ENCODE measurements around the gene CHMP6. TPM values are rescaled to one million over a fixed set of nuclear protein-coding genes. Genes with fewer than 3 reads are reported as not detected.
"Not testable (repeated sequence)": the region's sequence is repeated elsewhere in the genome, so short reads cannot be mapped to it uniquely, and the experiment has no call there.

Gene CHMP6
- total and polyA plus RNA-seq, 4 experiments from 2014 or later, result 36.7 to 48.7 (median 41.9) TPM

DNA sequence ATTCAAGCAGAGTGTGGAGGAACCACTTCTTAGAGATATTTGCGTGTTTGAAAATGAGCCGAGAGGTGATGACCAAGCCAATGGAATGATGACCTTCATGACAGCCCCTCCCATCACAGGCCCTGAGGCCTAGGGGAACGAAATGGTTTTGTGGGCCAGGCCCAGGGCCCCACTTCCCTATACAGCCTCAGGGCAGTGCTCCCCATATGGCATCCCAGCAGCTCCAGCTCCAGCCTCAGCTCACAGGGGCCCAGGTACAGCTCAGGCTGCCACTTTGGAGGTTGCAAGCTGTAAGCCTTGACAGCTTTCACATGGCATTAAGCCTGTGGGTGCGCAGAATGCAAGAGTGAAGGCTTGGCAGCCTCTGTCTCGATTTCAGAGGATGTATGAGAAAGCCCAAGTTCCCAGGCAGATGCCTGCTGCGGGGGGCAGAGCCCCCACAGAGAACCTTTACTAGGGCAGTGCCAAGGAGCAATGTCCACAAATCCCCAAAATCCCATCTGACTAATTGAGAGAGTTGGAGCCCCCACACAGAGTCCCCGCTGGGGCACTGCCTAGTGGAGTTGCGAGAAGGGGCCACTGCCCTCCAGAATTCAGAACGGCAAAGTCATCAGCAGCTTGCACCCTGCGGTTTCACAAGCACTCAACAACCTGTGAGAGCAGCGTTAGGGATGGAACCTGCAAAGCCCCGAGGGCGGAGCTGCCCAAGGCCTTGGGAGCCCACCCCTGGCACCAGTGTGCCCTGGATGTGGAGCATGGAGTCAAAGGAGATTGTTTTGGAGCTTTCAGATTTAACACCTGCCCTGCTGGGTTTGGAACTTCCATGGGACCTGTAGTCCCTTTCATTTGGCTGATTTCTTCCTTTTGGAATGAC lies 21.2 kb downstream of the CHMP6 start:
- ChIA-PET POLR2A (ENCODE audit: partially characterized antibody) (no interaction called here), CTCF (ENCODE audit: partially characterized antibody) (interaction anchor here (1.7 kb wide), 1 partner anchor 11 kb away, joined by 3 read pairs; no protein-coding TSS in a partner anchor)
- no peak for DNase-seq
- Histone ChIP-seq H3K27me3 (ENCODE audit: insufficient read depth, low read length) (no peaks in the 10 kb centered on the region), H3K27ac (ENCODE audit: low read depth, low read length) (no peak overlapping the region), H3K36me3 (ENCODE audit: insufficient read depth, low read length) (no peaks in the 10 kb centered on the region), H3K9me3 (ENCODE audit: control insufficient read depth in 1 of 2, low read length in 2 of 2) (no peaks in the 10 kb centered on the region), H3K4me3 (ENCODE audit: low read length in 2 of 2) (no peak overlapping the region), H3K4me1 (ENCODE audit: insufficient read depth, low read length) (peaks cover 10% of the 10 kb centered on the region)
- H3K9me3 Mint-ChIP-seq, result peaks cover 0 to 27% (median 13%) of the 10 kb centered on the region in 8 donors
- peak overlapping the region in 1 of 7 donors; percentile 20 for H3K27ac Mint-ChIP-seq
- intact Hi-C loops (cut with micrococcal nuclease), result no loop called here
- peaks cover 5 to 22% (median 9%) of the 10 kb centered on the region in 4 donors for H3K4me1 Mint-ChIP-seq
- H3K36me3 Mint-ChIP-seq, result peaks cover 0 to 6% of the 10 kb centered on the region in 2 donors
- H3K27me3 Mint-ChIP-seq, result peaks cover 0 to 1% of the 10 kb centered on the region in 2 donors
- H3K4me3 Mint-ChIP-seq, result no peak overlapping the region

DNA sequence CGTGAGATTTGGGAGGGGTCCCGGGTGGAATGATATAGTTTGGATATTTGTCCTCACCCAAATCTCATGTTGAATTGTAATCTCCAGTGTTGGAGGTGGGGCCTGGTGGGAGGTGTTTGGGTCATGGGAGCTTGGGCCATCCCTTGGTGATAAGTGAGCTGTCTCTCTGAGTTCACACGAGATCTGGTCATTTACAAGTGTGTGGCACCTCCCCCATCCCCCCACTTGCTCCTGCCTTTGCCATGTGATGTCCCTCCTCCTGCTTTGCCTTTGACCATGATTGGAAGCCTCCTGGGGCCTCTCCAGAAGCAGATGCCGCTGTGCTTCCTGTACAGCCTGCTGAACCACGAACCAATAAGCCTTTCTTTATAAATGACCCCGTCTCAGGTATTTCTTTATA lies 22.0 kb downstream of the CHMP6 start:
- no peak for DNase-seq
- Mint-ChIP-seq H3K36me3 (peaks cover 0 to 6% of the 10 kb centered on the region in 2 donors), H3K9me3 (peaks cover 0 to 27% (median 13%) of the 10 kb centered on the region in 8 donors), H3K4me3 (no peak overlapping the region), H3K4me1 (peaks cover 12 to 30% (median 18%) of the 10 kb centered on the region in 4 donors), H3K27me3 (no peaks in the 10 kb centered on the region), H3K27ac (peak overlapping the region in 1 of 7 donors; percentile 53)
- CTCF ChIA-PET (ENCODE audit: partially characterized antibody), result interaction anchor here (1.7 kb wide), 1 partner anchor 10 kb away, joined by 3 read pairs; no protein-coding TSS in a partner anchor
- no peaks in the 10 kb centered on the region for H3K27me3 ChIP-seq (ENCODE audit: insufficient read depth, low read length)
- H3K27ac ChIP-seq (ENCODE audit: low read depth, low read length), result no peak overlapping the region
- no peaks in the 10 kb centered on the region for H3K36me3 ChIP-seq (ENCODE audit: insufficient read depth, low read length)
- POLR2A ChIA-PET (ENCODE audit: partially characterized antibody), result interaction anchor here (0.6 kb wide), 1 partner anchor 10 kb away, joined by 3 read pairs; no protein-coding TSS in a partner anchor
- peaks cover 18% of the 10 kb centered on the region for H3K4me1 ChIP-seq (ENCODE audit: insufficient read depth, low read length)
- intact Hi-C loops (cut with micrococcal nuclease), result no loop called here
- H3K9me3 ChIP-seq (ENCODE audit: control insufficient read depth in 1 of 2, low read length in 2 of 2), result no peaks in the 10 kb centered on the region
- H3K4me3 ChIP-seq (ENCODE audit: low read length in 2 of 2), result no peak overlapping the region

DNA sequence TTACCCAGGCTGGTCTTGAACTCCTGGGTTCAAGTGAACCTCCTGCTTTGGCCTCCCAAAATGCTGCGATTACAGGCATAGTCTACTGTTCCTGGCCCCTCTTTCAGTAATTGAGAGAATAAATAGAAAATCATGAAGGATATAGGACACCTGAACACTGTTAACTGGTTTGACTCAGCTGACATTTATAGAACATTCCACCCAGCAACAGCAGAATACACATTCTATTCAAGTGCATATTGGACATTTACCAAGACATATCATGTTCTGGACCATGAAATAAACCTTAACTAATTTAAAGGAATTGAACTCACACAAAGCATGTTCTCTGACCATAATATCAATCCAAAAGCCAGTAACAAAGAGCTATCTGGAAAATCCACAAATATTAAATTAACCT lies 23.5 kb downstream of the CHMP6 start:
- DNase-seq, result no peak
- H3K27me3 ChIP-seq (ENCODE audit: insufficient read depth, low read length), result no peaks in the 10 kb centered on the region
- peaks cover 30% of the 10 kb centered on the region for H3K4me1 ChIP-seq (ENCODE audit: insufficient read depth, low read length)
- H3K36me3 Mint-ChIP-seq, result peaks cover 0 to 6% of the 10 kb centered on the region in 2 donors
- no peaks in the 10 kb centered on the region for H3K9me3 ChIP-seq (ENCODE audit: control insufficient read depth in 1 of 2, low read length in 2 of 2)
- CTCF ChIA-PET (ENCODE audit: partially characterized antibody), result interaction anchor here (1.7 kb wide), 1 partner anchor 9 kb away, joined by 12 read pairs; no protein-coding TSS in a partner anchor
- no peak overlapping the region for H3K27ac ChIP-seq (ENCODE audit: low read depth, low read length)
- no peak overlapping the region for H3K4me3 ChIP-seq (ENCODE audit: low read length in 2 of 2)
- H3K27me3 Mint-ChIP-seq, result no peaks in the 10 kb centered on the region
- H3K9me3 Mint-ChIP-seq, result peaks cover 0 to 27% (median 13%) of the 10 kb centered on the region in 8 donors
- no peak overlapping the region for H3K4me3 Mint-ChIP-seq
- H3K4me1 Mint-ChIP-seq, result peaks cover 15 to 45% (median 28%) of the 10 kb centered on the region in 4 donors
- intact Hi-C loops (cut with micrococcal nuclease), result no loop called here
- peak overlapping the region in 1 of 7 donors; percentile 61 for H3K27ac Mint-ChIP-seq
- POLR2A ChIA-PET (ENCODE audit: partially characterized antibody), result no interaction called here
- H3K36me3 ChIP-seq (ENCODE audit: insufficient read depth, low read length), result no peaks in the 10 kb centered on the region

DNA sequence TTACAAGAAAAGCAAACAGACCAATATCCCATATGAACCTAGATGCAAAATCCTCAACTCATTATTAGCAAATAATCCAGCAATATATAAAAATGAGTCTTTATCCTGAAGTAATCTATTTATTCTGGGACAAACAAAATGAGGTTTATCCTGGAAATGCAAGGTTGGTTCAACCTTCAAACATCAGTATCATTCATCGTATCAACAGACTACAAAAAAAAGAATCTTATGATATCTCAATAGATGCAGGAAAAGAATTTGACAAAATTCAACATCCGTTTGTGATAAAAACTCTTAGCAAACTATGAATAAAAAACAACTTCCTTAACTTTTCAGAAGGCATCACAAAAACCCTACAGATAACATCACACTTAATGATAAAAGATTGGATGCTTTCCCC lies 24.9 kb downstream of the CHMP6 start:
- no peaks in the 10 kb centered on the region for H3K36me3 ChIP-seq (ENCODE audit: insufficient read depth, low read length)
- Mint-ChIP-seq H3K36me3 (no peaks in the 10 kb centered on the region), H3K27ac (peak overlapping the region in 6 of 7 donors; percentile 30 to 92 (median 65)), H3K4me1 (peaks cover 15 to 47% (median 29%) of the 10 kb centered on the region in 4 donors), H3K27me3 (no peaks in the 10 kb centered on the region), H3K9me3 (peaks cover 0 to 17% (median 6%) of the 10 kb centered on the region in 8 donors), H3K4me3 (peak overlapping the region in 6 of 8 donors; percentile 6 to 46 (median 36))
- no peaks in the 10 kb centered on the region for H3K9me3 ChIP-seq (ENCODE audit: control insufficient read depth in 1 of 2, low read length in 2 of 2)
- no peaks in the 10 kb centered on the region for H3K27me3 ChIP-seq (ENCODE audit: insufficient read depth, low read length)
- no peak overlapping the region for H3K4me3 ChIP-seq (ENCODE audit: low read length in 2 of 2)
- H3K4me1 ChIP-seq (ENCODE audit: insufficient read depth, low read length), result peaks cover 30% of the 10 kb centered on the region
- DNase-seq, result no peak
- no peak overlapping the region for H3K27ac ChIP-seq (ENCODE audit: low read depth, low read length)
- CTCF ChIA-PET (ENCODE audit: partially characterized antibody), result no interaction called here
- POLR2A ChIA-PET (ENCODE audit: partially characterized antibody), result interaction anchor here (1.4 to 4.5 kb wide), 5 partner anchors 9 to 79 kb away, joined by 4 to 29 read pairs (median 12); partner anchors contain the start of genes BAIAP2 and CHMP6
- intact Hi-C loops (cut with micrococcal nuclease), result no loop called here

DNA sequence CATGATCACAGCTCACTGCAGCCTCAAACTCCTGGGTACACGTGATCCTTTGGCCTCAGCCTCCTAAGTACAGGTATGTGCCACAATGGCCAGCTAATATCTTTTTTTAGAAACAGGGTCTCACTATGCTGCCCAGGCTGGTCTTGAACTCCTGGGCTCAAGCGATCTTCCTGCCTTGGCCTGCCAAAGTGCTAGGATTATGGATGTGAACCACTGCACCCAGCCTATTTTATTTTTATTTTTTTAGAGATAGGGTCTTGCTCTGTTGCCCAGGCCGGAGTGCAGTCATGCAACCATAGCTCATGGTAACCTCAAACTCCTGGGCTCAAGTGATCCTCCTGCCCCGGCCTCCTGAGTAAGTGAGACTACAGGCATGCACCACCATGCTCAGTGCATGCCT lies 25.7 kb downstream of the CHMP6 start:
- Mint-ChIP-seq H3K27ac (peak overlapping the region; percentile 52 to 98 (median 92)), H3K9me3 (peaks cover 0 to 12% (median 4%) of the 10 kb centered on the region in 8 donors), H3K4me1 (peaks cover 15 to 50% (median 29%) of the 10 kb centered on the region in 4 donors), H3K4me3 (peak overlapping the region in 4 of 8 donors; percentile 82 to 95 (median 88))
- ChIA-PET CTCF (ENCODE audit: partially characterized antibody) (interaction anchor here (0.9 to 1.6 kb wide), 6 partner anchors 9 to 590 kb away, joined by 3 to 4 read pairs (median 4); no protein-coding TSS in a partner anchor), POLR2A (ENCODE audit: partially characterized antibody) (interaction anchor here (1.1 to 4.5 kb wide), 11 partner anchors 8 to 563 kb away, joined by 3 to 29 read pairs (median 6); partner anchors contain the start of genes BAIAP2 and CHMP6)
- intact Hi-C loops (cut with micrococcal nuclease); H3K9me3 ChIP-seq (ENCODE audit: control insufficient read depth in 1 of 2, low read length in 2 of 2); H3K4me3 ChIP-seq (ENCODE audit: low read length in 2 of 2); H3K36me3 ChIP-seq (ENCODE audit: insufficient read depth, low read length); H3K36me3 Mint-ChIP-seq; H3K27me3 Mint-ChIP-seq; DNase-seq; H3K27me3 ChIP-seq (ENCODE audit: insufficient read depth, low read length): not testable (repeated sequence)
- Histone ChIP-seq H3K27ac (ENCODE audit: low read depth, low read length) (peak overlapping the region; percentile 69), H3K4me1 (ENCODE audit: insufficient read depth, low read length) (peaks cover 30% of the 10 kb centered on the region)

DNA sequence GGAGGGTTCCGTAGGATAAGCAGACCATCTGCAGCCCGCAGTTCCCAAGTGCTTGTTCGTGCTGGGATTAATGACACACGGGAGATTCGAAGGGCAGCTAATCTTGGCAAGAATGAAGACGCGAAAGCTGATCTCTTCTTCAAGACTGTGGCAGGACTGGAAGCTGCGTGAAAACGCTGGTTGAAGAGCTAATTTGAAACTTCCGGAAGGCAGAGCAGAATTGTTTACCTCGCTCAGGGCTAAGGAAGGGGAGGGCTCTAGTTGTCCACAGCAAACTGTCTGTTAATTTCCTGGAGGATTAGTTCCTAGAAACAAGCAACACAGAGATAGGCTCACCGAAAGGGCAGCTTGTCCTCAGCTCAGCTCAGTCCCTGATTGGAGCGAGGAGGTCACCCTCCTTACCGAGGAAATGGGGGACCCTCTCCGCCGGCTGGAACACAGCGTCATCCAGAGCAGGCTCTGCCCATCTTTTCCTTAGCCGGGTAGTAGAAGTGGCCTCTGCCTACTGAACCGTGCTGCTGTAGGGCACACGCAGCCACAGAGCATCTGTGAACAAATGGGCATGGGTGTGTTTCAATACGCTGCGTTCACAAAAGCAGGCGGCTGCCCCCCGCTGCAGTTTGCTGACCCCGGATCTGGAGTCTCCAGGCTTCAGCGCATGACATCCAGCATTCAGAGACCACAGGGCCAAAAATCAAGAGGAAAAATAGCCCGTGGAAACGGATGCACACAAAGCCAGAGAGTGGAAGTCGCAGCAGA lies 26.6 kb downstream of the CHMP6 start:
- CTCF ChIA-PET (ENCODE audit: partially characterized antibody), result interaction anchor here (0.9 to 1.6 kb wide), 6 partner anchors 8 to 591 kb away, joined by 3 to 4 read pairs (median 4); no protein-coding TSS in a partner anchor
- DNase-seq, result peak in 4 of 5 donors; percentile 39 to 49 (median 44)
- POLR2A ChIA-PET (ENCODE audit: partially characterized antibody), result interaction anchor here (0.8 to 4.5 kb wide), 14 partner anchors 8 to 564 kb away, joined by 3 to 29 read pairs (median 4); partner anchors contain the start of genes BAIAP2, CEP131 and CHMP6
- intact Hi-C loops (cut with micrococcal nuclease), result loop anchor here (2.0 kb wide), 1 partner anchor 29 kb away; no protein-coding TSS in a partner anchor
- Mint-ChIP-seq H3K9me3 (peaks cover 0 to 12% (median 4%) of the 10 kb centered on the region in 8 donors), H3K27ac (peak overlapping the region; percentile 80 to 98 (median 95)), H3K36me3 (no peaks in the 10 kb centered on the region), H3K4me1 (peaks cover 15 to 52% (median 29%) of the 10 kb centered on the region in 4 donors), H3K27me3 (no peaks in the 10 kb centered on the region), H3K4me3 (peak overlapping the region; percentile 82 to 95 (median 86))
- no peaks in the 10 kb centered on the region for H3K36me3 ChIP-seq (ENCODE audit: insufficient read depth, low read length)
- H3K4me1 ChIP-seq (ENCODE audit: insufficient read depth, low read length), result peaks cover 32% of the 10 kb centered on the region
- no peaks in the 10 kb centered on the region for H3K27me3 ChIP-seq (ENCODE audit: insufficient read depth, low read length)
- H3K9me3 ChIP-seq (ENCODE audit: control insufficient read depth in 1 of 2, low read length in 2 of 2), result no peaks in the 10 kb centered on the region
- H3K27ac ChIP-seq (ENCODE audit: low read depth, low read length), result peak overlapping the region; percentile 69
- peak overlapping the region; percentile 20 to 54 for H3K4me3 ChIP-seq (ENCODE audit: low read length in 2 of 2)
